ENCODE measurements around the gene CHAT.

CHAT gene

GRCh38 chr10:49597426-49598163 is 16.2 kb upstream of the CHAT start:
- no peak for DNase-seq

- DNase-seq = no peak
Measured at GRCh38 chr10:49598164-49598856, 15.5 kb upstream of the CHAT start.

GRCh38 chr10:49598986-49599385 is 14.9 kb upstream of the CHAT start:
- DNase-seq = no peak

- DNase-seq = no peak
Measured at GRCh38 chr10:49599546-49599945, 14.3 kb upstream of the CHAT start.

GRCh38 chr10:49600046-49600445 is 13.8 kb upstream of the CHAT start:
- DNase-seq = no peak

GRCh38 chr10:49600781-49601400 is 12.9 kb upstream of the CHAT start:
- no peak for DNase-seq

- DNase-seq = no peak
Measured at GRCh38 chr10:49601857-49602256, 12.0 kb upstream of the CHAT start.

GRCh38 chr10:49602380-49603023 is 11.3 kb upstream of the CHAT start:
- no peak for DNase-seq

- DNase-seq = no peak
Measured at GRCh38 chr10:49605216-49605938, 8.5 kb upstream of the CHAT start.

- DNase-seq = no peak
Measured at GRCh38 chr10:49605939-49606509, 7.8 kb upstream of the CHAT start.

GRCh38 chr10:49606981-49607535 is 6.8 kb upstream of the CHAT start:
- DNase-seq = no peak

GRCh38 chr10:49608166-49609005 is 5.5 kb upstream of the CHAT start:
- DNase-seq = no peak

GRCh38 chr10:49609006-49609282 is 4.9 kb upstream of the CHAT start:
- no peak for DNase-seq

GRCh38 chr10:49609283-49610113 is 4.3 kb upstream of the CHAT start:
- DNase-seq = no peak

- DNase-seq = no peak
Measured at GRCh38 chr10:49610114-49610457, 3.8 kb upstream of the CHAT start, which contains the start of gene SLC18A3. Gene SLC18A3, plus strand, starts transcription at chr10:49610310. Its CDS starts 431 bp downstream, at chr10:49610741.

GRCh38 chr10:49610458-49611165 is 3.2 kb upstream of the CHAT start:
- no peak for DNase-seq

GRCh38 chr10:49611166-49611815 is 2.5 kb upstream of the CHAT start:
- DNase-seq = no peak

GRCh38 chr10:49611816-49612512 is 1.9 kb upstream of the CHAT start:
- no peak for DNase-seq

Measured in NCI-H2081 treated with DMSO at 0.1 percent for 48 hours (cell line).